ENCODE data around the gene LRRC32.
A peak's percentile ranks its signal among the peaks of the same experiment; 100 is the strongest.

Gene LRRC32

GRCh38 chr11:76670485-76671236 lies at the start of gene LRRC32:
TSS of gene LRRC32 (minus strand) at chr11:76670747. CDS start at chr11:76665954, 4,793 bp downstream.
- H3K27ac ChIP-seq = peak within 1 kb of the TSS; percentile 87 to 90
- TF ChIP-seq CTCF (IDR thresholded peaks at IDR 0.05) = no peak
- no peak for DNase-seq (ENCODE audit: low spot score)

GRCh38 chr11:76719686-76720085 lies 49.1 kb upstream of the LRRC32 start:
- no peak for DNase-seq (ENCODE audit: low spot score)
- H3K4me3 ChIP-seq = no peak overlapping the region
- H3K27ac ChIP-seq = no peak overlapping the region
- TF ChIP-seq CTCF (IDR thresholded peaks at IDR 0.05) = no peak

More at GRCh38 chr11:76670485-76671236, at the start of gene LRRC32:
- peak within 1 kb of the TSS; percentile 81 for H3K4me3 ChIP-seq

- TF ChIP-seq CTCF (IDR thresholded peaks at IDR 0.05) = no peak
- no peak overlapping the region for H3K4me3 ChIP-seq
- no peak for DNase-seq (ENCODE audit: low spot score)
These were observed 48.7 kb upstream of the LRRC32 start for GRCh38 chr11:76719281-76719680.

GRCh38 chr11:76717816-76718215 lies 47.3 kb upstream of the LRRC32 start:
- Histone ChIP-seq H3K27ac (no peak overlapping the region), H3K4me3 (no peak overlapping the region)
- TF ChIP-seq CTCF (IDR thresholded peaks at IDR 0.05) = no peak
- no peak for DNase-seq (ENCODE audit: low spot score)

More at GRCh38 chr11:76719281-76719680, 48.7 kb upstream of the LRRC32 start:
- no peak overlapping the region for H3K27ac ChIP-seq

- no peak overlapping the region for H3K4me3 ChIP-seq
- DNase-seq (ENCODE audit: low spot score) = no peak
- H3K27ac ChIP-seq = no peak overlapping the region
- TF ChIP-seq CTCF (IDR thresholded peaks at IDR 0.05) = no peak
These were observed 46.8 kb upstream of the LRRC32 start for GRCh38 chr11:76717369-76717768.

- DNase-seq (ENCODE audit: low spot score) = no peak
These were observed 45.7 kb upstream of the LRRC32 start for GRCh38 chr11:76716268-76716667.

More at GRCh38 chr11:76716268-76716667, 45.7 kb upstream of the LRRC32 start:
- H3K4me3 ChIP-seq = no peak overlapping the region
- no peak for TF ChIP-seq CTCF (IDR thresholded peaks at IDR 0.05)
- H3K27ac ChIP-seq = no peak overlapping the region
